ENCODE measurements around the gene XRCC4.

XRCC4 gene

DNA sequence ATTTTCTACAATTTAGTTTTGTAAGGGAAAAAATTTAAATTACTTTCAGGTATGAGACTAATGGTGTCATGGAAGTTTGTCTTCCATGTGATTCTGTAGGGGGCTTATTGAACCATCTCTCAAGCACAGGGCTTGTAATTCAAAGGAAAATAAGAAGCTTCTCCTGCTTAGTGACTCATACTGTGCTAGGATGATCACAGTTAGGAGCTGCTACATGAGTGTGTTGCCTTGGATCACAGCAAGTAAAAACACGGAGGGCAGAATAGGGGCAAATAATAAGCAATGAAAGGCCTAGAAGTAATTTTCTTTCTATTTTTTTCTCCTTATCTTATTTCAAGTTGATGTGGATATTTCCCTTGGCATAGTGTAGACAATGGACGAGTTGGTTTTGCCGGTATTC, 29.1 kb upstream of the XRCC4 start:
- ChIA-PET CTCF (no interaction called here), POLR2A (no interaction called here)
- TF ChIP-seq, protein P1, sequence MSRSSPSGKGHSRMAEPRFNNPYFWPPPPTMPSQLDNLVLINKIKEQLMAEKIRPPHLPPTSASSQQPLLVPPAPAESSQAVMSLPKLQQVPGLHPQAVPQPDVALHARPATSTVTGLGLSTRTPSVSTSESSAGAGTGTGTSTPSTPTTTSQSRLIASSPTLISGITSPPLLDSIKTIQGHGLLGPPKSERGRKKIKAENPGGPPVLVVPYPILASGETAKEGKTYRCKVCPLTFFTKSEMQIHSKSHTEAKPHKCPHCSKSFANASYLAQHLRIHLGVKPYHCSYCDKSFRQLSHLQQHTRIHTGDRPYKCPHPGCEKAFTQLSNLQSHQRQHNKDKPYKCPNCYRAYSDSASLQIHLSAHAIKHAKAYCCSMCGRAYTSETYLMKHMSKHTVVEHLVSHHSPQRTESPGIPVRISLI (tag by site-specific recombination; IDR thresholded peaks at IDR 0.05), result no peak
- no peak for TF ChIP-seq MEIS1 (CRISPR knock-in tag; IDR thresholded peaks at IDR 0.05; ENCODE audit: borderline replicate concordance)
- no peak for TF ChIP-seq ZNF777 (tag by site-specific recombination; IDR thresholded peaks at IDR 0.05; ENCODE audit: borderline replicate concordance)
- TF ChIP-seq ZNF37A (tag by site-specific recombination; IDR thresholded peaks at IDR 0.05), result no peak
- no peak for TF ChIP-seq YY2 (tag by site-specific recombination; IDR thresholded peaks at IDR 0.05)
- no peak for TF ChIP-seq ZNF600 (tag by site-specific recombination; IDR thresholded peaks at IDR 0.05)
- TF ChIP-seq, protein P2, sequence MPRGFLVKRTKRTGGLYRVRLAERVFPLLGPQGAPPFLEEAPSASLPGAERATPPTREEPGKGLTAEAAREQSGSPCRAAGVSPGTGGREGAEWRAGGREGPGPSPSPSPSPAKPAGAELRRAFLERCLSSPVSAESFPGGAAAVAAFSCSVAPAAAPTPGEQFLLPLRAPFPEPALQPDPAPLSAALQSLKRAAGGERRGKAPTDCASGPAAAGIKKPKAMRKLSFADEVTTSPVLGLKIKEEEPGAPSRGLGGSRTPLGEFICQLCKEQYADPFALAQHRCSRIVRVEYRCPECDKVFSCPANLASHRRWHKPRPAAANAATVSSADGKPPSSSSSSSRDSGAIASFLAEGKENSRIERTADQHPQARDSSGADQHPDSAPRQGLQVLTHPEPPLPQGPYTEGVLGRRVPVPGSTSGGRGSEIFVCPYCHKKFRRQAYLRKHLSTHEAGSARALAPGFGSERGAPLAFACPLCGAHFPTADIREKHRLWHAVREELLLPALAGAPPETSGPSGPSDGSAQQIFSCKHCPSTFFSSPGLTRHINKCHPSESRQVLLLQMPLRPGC (tag by site-specific recombination; IDR thresholded peaks at IDR 0.05), result no peak
- no peak for TF ChIP-seq ZSCAN16 (tag by site-specific recombination; IDR thresholded peaks at IDR 0.05)
- TF ChIP-seq GLIS2 (tag by site-specific recombination; IDR thresholded peaks at IDR 0.05), result no peak
- no peak for TF ChIP-seq ZNF416 (tag by site-specific recombination; IDR thresholded peaks at IDR 0.05)
- TF ChIP-seq ZNF843 (tag by site-specific recombination; IDR thresholded peaks at IDR 0.05), result no peak
- no peak for TF ChIP-seq ZNF16 (tag by site-specific recombination; IDR thresholded peaks at IDR 0.05; ENCODE audit: low read depth)
- TF ChIP-seq, protein P3, sequence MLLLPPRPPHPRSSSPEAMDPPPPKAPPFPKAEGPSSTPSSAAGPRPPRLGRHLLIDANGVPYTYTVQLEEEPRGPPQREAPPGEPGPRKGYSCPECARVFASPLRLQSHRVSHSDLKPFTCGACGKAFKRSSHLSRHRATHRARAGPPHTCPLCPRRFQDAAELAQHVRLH (tag by site-specific recombination; IDR thresholded peaks at IDR 0.05), result no peak
- TF ChIP-seq HOXD13 (CRISPR knock-in tag; IDR thresholded peaks at IDR 0.05; ENCODE audit: borderline replicate concordance), result no peak
- TF ChIP-seq ZNF292 (tag by site-specific recombination; IDR thresholded peaks at IDR 0.05; ENCODE audit: borderline replicate concordance, low read depth), result no peak
- no peak for TF ChIP-seq ZNF529 (tag by site-specific recombination; IDR thresholded peaks at IDR 0.05; ENCODE audit: insufficient replicate concordance)
- no peak for TF ChIP-seq ZNF785 (tag by site-specific recombination; IDR thresholded peaks at IDR 0.05)
- TF ChIP-seq, protein P4, sequence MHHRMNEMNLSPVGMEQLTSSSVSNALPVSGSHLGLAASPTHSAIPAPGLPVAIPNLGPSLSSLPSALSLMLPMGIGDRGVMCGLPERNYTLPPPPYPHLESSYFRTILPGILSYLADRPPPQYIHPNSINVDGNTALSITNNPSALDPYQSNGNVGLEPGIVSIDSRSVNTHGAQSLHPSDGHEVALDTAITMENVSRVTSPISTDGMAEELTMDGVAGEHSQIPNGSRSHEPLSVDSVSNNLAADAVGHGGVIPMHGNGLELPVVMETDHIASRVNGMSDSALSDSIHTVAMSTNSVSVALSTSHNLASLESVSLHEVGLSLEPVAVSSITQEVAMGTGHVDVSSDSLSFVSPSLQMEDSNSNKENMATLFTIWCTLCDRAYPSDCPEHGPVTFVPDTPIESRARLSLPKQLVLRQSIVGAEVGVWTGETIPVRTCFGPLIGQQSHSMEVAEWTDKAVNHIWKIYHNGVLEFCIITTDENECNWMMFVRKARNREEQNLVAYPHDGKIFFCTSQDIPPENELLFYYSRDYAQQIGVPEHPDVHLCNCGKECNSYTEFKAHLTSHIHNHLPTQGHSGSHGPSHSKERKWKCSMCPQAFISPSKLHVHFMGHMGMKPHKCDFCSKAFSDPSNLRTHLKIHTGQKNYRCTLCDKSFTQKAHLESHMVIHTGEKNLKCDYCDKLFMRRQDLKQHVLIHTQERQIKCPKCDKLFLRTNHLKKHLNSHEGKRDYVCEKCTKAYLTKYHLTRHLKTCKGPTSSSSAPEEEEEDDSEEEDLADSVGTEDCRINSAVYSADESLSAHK (tag by site-specific recombination; IDR thresholded peaks at IDR 0.05), result no peak
- no peak overlapping the region for H3K4me3 ChIP-seq (ENCODE audit: low read depth, low read length)
- no peaks in the 10 kb centered on the region for H3K9me3 ChIP-seq (ENCODE audit: control insufficient read depth, insufficient read depth, low read depth, low read length)
- no peaks in the 10 kb centered on the region for H3K4me1 ChIP-seq (ENCODE audit: control insufficient read depth, insufficient read depth, low read length)
- peaks cover 0 to 15% of the 10 kb centered on the region in 2 experiments; a peak in 1 of 3 replicates for H3K36me3 ChIP-seq (ENCODE audit: control insufficient read depth in 2 of 2, insufficient read depth in 1 of 2, low read length in 2 of 2)
- H3K27ac ChIP-seq (ENCODE audit: extremely low read depth, low read depth, low read length), result no peak overlapping the region

DNA sequence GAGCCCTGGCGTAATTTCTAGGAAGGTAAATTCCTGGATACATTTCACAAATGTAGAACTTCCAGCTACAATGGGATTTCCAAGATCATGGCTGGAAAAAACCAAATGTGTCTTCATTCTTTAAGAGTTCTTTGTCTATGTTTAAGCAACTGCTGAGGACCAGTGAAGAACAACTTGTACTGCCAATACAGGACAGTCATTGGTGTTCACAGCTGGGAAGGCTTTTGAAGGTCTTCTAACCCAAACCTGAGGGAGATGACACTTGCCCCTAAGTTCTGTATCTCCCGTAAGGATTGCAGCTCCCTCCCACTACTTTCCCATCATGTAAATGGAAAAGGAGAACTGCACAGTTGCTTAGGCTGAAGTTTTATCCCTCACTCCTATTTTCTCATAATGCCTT, 28.5 kb upstream of the XRCC4 start:
- Histone ChIP-seq H3K27ac (ENCODE audit: extremely low read depth, low read depth, low read length) (no peak overlapping the region), H3K9me3 (ENCODE audit: control insufficient read depth, insufficient read depth, low read depth, low read length) (no peaks in the 10 kb centered on the region), H3K4me3 (ENCODE audit: low read depth, low read length) (no peak overlapping the region), H3K4me1 (ENCODE audit: control insufficient read depth, insufficient read depth, low read length) (no peaks in the 10 kb centered on the region), H3K36me3 (ENCODE audit: control insufficient read depth in 2 of 2, insufficient read depth in 1 of 2, low read length in 2 of 2) (peaks cover 0 to 15% of the 10 kb centered on the region in 2 experiments; a peak in 1 of 3 replicates)
- ChIA-PET CTCF (no interaction called here), POLR2A (no interaction called here)
- TF ChIP-seq IKZF3 (tag by site-specific recombination; IDR thresholded peaks at IDR 0.05) (no peak), ZNF214 (tag by site-specific recombination; IDR thresholded peaks at IDR 0.05; ENCODE audit: borderline replicate concordance) (no peak)
